GM23338 (cell line): ENCODE data around the gene ZDHHC9.

Experiments
- CREB1 ChIP-seq: fragments of 250-450 bp; sonication (Bioruptor Pico); IDR thresholded peaks from 2 replicates; pipeline ENCODE4 v1.5.0; 2020; ENCODE audit warnings: low read depth, mild to moderate bottlenecking, moderate library complexity
- CTCF ChIP-seq, 2 experiments: fragments of 200-600 bp in 1 of 2; sonication (generic) in 1 of 2; conservative IDR thresholded peaks; 2 replicates each; pipeline versions ENCODE4 v1.5.1 to v1.6.1; 2016 to 2017; ENCODE audit warnings: antibody characterized with exemption in 2 of 2, low read depth in 2 of 2, mild to moderate bottlenecking in 2 of 2, moderate library complexity in 1 of 2
- EZH2 ChIP-seq: fragments of 200-600 bp; sonication (generic); IDR thresholded peaks from one replicate; pipeline ENCODE4 v1.8.0; 2017; ENCODE audit warnings: antibody characterized with exemption, mild to moderate bottlenecking, low read depth; ENCODE audit not compliant: unreplicated experiment
- EZH2phosphoT487 ChIP-seq: fragments of 200-600 bp; sonication (generic); IDR thresholded peaks from one replicate; pipeline ENCODE4 v1.8.1; 2018; ENCODE audit warnings: antibody characterized with exemption; ENCODE audit not compliant: unreplicated experiment
- JUNB ChIP-seq: IDR thresholded peaks from one replicate; pipeline ENCODE4 v1.6.1; 2016; ENCODE audit warnings: antibody characterized with exemption; ENCODE audit not compliant: unreplicated experiment
- POLR2AphosphoS5 ChIP-seq: IDR thresholded peaks from 2 replicates; pipeline ENCODE4 v1.6.1; 2016; ENCODE audit warnings: antibody characterized with exemption, low read depth
- REST ChIP-seq: IDR thresholded peaks from one replicate; pipeline ENCODE4 v1.6.1; 2018; ENCODE audit warnings: antibody characterized with exemption; ENCODE audit not compliant: unreplicated experiment

- TF ChIP-seq CTCF (conservative IDR thresholded peaks at IDR 0.05; ENCODE audit: low read depth in 2 of 2) (no peak), CREB1 (no peak), JUNB (no peak), POLR2AphosphoS5 (no peak), EZH2 (no peak), EZH2phosphoT487 (no peak), REST (no peak)
Observed at GRCh38 chrX:129761596-129761995, 82.1 kb downstream of the ZDHHC9 start.
